ENCODE data around the gene ZNF654.

DNA sequence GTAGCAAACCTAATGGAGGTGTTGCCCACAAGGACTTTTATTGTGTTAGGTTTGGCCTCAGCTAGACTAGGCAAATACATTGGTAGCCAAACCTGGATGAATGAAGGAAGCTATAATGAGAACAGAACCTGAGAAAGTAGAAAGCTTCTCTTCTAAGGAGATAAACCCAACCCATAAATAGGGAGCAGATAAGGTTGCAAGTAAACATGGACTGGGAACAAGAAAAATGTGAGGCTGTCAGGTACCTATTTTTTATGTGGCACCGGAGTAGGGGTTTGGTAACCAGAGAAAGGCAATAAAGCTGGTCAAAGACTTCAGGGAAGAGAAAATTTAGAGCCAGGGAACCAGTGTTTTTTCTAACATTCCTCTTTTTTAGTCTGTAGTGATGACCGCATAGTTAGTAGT is 25.0 kb downstream of the ZNF654 start:
- TF ChIP-seq YY1 (IDR thresholded peaks at IDR 0.05; ENCODE audit: insufficient read depth, insufficient read length) = no peak
- TF ChIP-seq SUZ12 (IDR thresholded peaks at IDR 0.05; ENCODE audit: extremely low read depth, insufficient read depth, insufficient read length) = no peak
- TF ChIP-seq ZNF274 (IDR thresholded peaks at IDR 0.05; ENCODE audit: low read depth, low read length) = no peak

Data from NT2/D1 (cell line).